HEK293T (cell line): Measurements from ENCODE around the gene SART3.
"Not testable (repeated sequence)": the region's sequence is repeated elsewhere in the genome, so short reads cannot be mapped to it uniquely, and the experiment has no call there.

ENCODE experiments used
- ARNT ChIP-seq: fragments of 450-650 bp; IDR thresholded peaks from 2 replicates; pipeline ENCODE4 v1.6.1; 2017; ENCODE audit warnings: mild to moderate bottlenecking
- BHLHE40 ChIP-seq: fragments of 450-650 bp; IDR thresholded peaks from 2 replicates; pipeline ENCODE4 v1.6.1; 2016; ENCODE audit warnings: mild to moderate bottlenecking, moderate library complexity, borderline replicate concordance
- FOXK2 ChIP-seq: fragments of 450-650 bp; IDR thresholded peaks from 2 replicates; pipeline ENCODE4 v1.6.1; 2016; ENCODE audit warnings: mild to moderate bottlenecking
- FOXM1 ChIP-seq: fragments of 450-650 bp; IDR thresholded peaks from 2 replicates; pipeline ENCODE4 v1.6.1; 2017; ENCODE audit warnings: mild to moderate bottlenecking, borderline replicate concordance
- SP1 ChIP-seq: fragments of 450-650 bp; IDR thresholded peaks from 2 replicates; pipeline ENCODE4 v1.6.1; 2017
- SUZ12 ChIP-seq: fragments of 450-650 bp; IDR thresholded peaks from 2 replicates; pipeline ENCODE4 v1.6.1; 2016; ENCODE audit warnings: mild to moderate bottlenecking
- TARDBP ChIP-seq: fragments of 450-650 bp; IDR thresholded peaks from 2 replicates; pipeline ENCODE4 v1.6.1; 2016

DNA sequence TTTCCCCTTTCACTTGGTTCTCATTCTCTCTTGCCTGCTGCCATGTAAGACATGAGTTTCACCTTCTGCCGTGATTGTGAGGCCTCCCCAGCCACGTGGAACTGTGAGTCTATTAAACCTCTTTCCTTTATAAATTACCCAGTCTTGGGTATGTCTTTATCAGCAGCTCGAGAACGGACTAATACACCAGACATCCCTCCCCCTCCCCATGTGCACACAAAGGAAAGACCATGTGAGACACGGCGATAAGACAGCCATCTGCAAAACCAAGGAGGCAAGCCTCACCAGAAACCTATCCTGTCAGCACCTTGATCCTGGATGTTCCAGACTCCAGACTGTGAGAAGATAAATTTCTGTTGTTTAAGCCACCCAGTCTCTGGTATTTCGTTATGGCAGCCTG is 75.6 kb downstream of the SART3 start:
- not testable (repeated sequence) for TF ChIP-seq ARNT, SP1, FOXM1, TARDBP, FOXK2, SUZ12, BHLHE40
